ENCODE data around the gene GABARAPL1. TPM values are rescaled to one million over a fixed set of nuclear protein-coding genes. Genes with fewer than 3 reads are reported as not detected.

The GABARAPL1 gene
- total RNA-seq, 1 experiment from 2014 or later: 55.6 TPM

DNA sequence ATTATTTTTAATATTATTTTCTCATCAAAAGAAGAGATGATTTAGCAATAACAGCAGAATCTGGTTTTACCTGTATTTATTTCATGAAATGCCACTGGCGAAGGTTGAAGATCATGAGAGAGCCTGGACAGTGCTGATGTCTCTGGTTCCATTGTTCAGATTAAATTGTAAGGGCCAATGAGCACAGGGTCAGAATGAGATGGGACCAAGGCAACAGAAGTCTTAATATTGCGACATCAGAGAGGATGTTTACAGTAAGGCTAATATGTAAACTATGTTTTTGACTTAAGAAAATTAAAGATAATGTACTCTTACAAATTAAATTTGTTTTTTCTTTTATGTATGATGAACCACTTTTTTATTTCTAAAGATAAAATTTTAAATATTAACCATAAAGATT lies 59.8 kb downstream of the GABARAPL1 start:
- no peak overlapping the region for H3K14ac ChIP-seq (ENCODE audit: insufficient read depth, low read length)
- H3K27me3 ChIP-seq (ENCODE audit: insufficient read depth, low read length): no peaks in the 10 kb centered on the region
- Mint-ChIP-seq H3K27ac (no peak overlapping the region), H3K4me1 (no peaks in the 10 kb centered on the region), H3K36me3 (ENCODE audit: insufficient read depth in 1 of 3, low read depth in 3 of 3) (0 out of 7 replicates have a peak, but pooled peaks cover 0 to 4% (median 0%) of the 10 kb centered on the region in 3 experiments), H3K27me3 (ENCODE audit: low read depth) (no peaks in the 10 kb centered on the region), H3K4me3 (no peak overlapping the region), H3K9me3 (peaks cover 7 to 12% of the 10 kb centered on the region in 2 experiments; a peak in 4 of 5 replicates)
- no peak overlapping the region for H2BK20ac ChIP-seq (ENCODE audit: low read depth, low read length, poor library complexity, severe bottlenecking)
- no peak overlapping the region for H2BK120ac ChIP-seq (ENCODE audit: low read depth, low read length, poor library complexity, severe bottlenecking)
- no peak overlapping the region for H4K91ac ChIP-seq (ENCODE audit: insufficient read length, low read depth, low read length)
- no CpG with 5 or more reads among the region's 2 CpGs for WGBS (ENCODE audit: extremely low coverage, insufficient read length, low lambda C conversion rate)
- H4K8ac ChIP-seq (replicated peaks; ENCODE audit: insufficient read length, low read depth, low read length): no peak overlapping the region
- H3K79me2 ChIP-seq (ENCODE audit: insufficient read depth, low read length): no peaks in the 10 kb centered on the region
- no peak for DNase-seq
- no peak overlapping the region for H2BK5ac ChIP-seq (ENCODE audit: insufficient read length, low read length)
- H3K9ac ChIP-seq (ENCODE audit: extremely low read depth, insufficient read length, low read length): no peak overlapping the region
- no peaks in the 10 kb centered on the region for H3K4me1 ChIP-seq (ENCODE audit: insufficient read depth, low read length)
- no peak overlapping the region for H4K5ac ChIP-seq (ENCODE audit: insufficient read length, low read depth, low read length)
- no peaks in the 10 kb centered on the region for H3K79me1 ChIP-seq (ENCODE audit: insufficient read depth, low read depth, low read length, poor library complexity, severe bottlenecking)
- no peak overlapping the region for H2AK5ac ChIP-seq (ENCODE audit: insufficient read length, low read length)
- H3K4ac ChIP-seq (ENCODE audit: low read depth, low read length): no peak overlapping the region
- no peaks in the 10 kb centered on the region for H3K23me2 ChIP-seq (ENCODE audit: insufficient read length, low read depth, low read length, poor library complexity, severe bottlenecking)
- no peak for TF ChIP-seq CTCF (conservative IDR thresholded peaks at IDR 0.05)
- H3K9me3 ChIP-seq (ENCODE audit: control insufficient read depth, low read depth, low read length): no peaks in the 10 kb centered on the region
- H3K27ac ChIP-seq (ENCODE audit: insufficient read length, low read depth, low read length): no peak overlapping the region
- H3K4me2 ChIP-seq (ENCODE audit: insufficient read depth, insufficient read length, low read length): no peak overlapping the region
- no peak overlapping the region for H3K56ac ChIP-seq (ENCODE audit: insufficient read length, low read depth, low read length)
- no peak overlapping the region for H2AFZ ChIP-seq (ENCODE audit: low read length)
- H2BK12ac ChIP-seq (ENCODE audit: insufficient read length, low read depth, low read length): no peak overlapping the region
- no peak overlapping the region for H3K23ac ChIP-seq (ENCODE audit: insufficient read length, low read depth, low read length)
- no peak overlapping the region for H3T11ph ChIP-seq (ENCODE audit: low read length)
- no peak overlapping the region for H2BK15ac ChIP-seq (ENCODE audit: low read depth, low read length)
- H3K18ac ChIP-seq (ENCODE audit: insufficient read length, low read depth, low read length): no peak overlapping the region
- H4K20me1 ChIP-seq (ENCODE audit: control insufficient read depth, insufficient read depth, insufficient read length): no peaks in the 10 kb centered on the region

Other genes with a start within 250 kb of the GABARAPL1 start
- not detected in 2 replicates for gene CLEC12A, start 241.5 kb upstream of the GABARAPL1 start, total RNA-seq (2021)
- gene CLEC1B, start 213.8 kb upstream of the GABARAPL1 start, total RNA-seq (2021): not detected in 2 replicates
- gene CLEC12B, start 202.2 kb upstream of the GABARAPL1 start, total RNA-seq (2021): not detected in 2 replicates
- gene CLEC9A, start 182.2 kb upstream of the GABARAPL1 start, total RNA-seq (2021): not detected in 2 replicates
- gene CLEC1A, start 113.9 kb upstream of the GABARAPL1 start, total RNA-seq (2021): not detected in 2 replicates
- not detected in 2 replicates for gene CLEC7A, start 82.7 kb upstream of the GABARAPL1 start, total RNA-seq (2021)
- not detected in 2 replicates for gene OLR1, start 40.7 kb upstream of the GABARAPL1 start, total RNA-seq (2021)
- gene TMEM52B, start 33.8 kb upstream of the GABARAPL1 start, total RNA-seq (2021): not detected in 2 replicates
- not detected in 2 replicates for gene KLRD1, start 95.0 kb downstream of the GABARAPL1 start, total RNA-seq (2021)
- gene KLRK1, start 177.2 kb downstream of the GABARAPL1 start, total RNA-seq (2021): not detected in 2 replicates
- gene KLRC4, start 196.9 kb downstream of the GABARAPL1 start, total RNA-seq (2021): not detected in 2 replicates
- not detected in 2 replicates for gene KLRC3, start 207.7 kb downstream of the GABARAPL1 start, total RNA-seq (2021)
- gene KLRC2, start 223.1 kb downstream of the GABARAPL1 start, total RNA-seq (2021): not detected in 2 replicates
- gene KLRC1, start 240.5 kb downstream of the GABARAPL1 start, total RNA-seq (2021): not detected in 2 replicates